ENCODE data around the gene RIMS3.

GRCh38 chr1:40692429-40692895 is 27.0 kb upstream of the RIMS3 start:
- TF ChIP-seq, protein P1, sequence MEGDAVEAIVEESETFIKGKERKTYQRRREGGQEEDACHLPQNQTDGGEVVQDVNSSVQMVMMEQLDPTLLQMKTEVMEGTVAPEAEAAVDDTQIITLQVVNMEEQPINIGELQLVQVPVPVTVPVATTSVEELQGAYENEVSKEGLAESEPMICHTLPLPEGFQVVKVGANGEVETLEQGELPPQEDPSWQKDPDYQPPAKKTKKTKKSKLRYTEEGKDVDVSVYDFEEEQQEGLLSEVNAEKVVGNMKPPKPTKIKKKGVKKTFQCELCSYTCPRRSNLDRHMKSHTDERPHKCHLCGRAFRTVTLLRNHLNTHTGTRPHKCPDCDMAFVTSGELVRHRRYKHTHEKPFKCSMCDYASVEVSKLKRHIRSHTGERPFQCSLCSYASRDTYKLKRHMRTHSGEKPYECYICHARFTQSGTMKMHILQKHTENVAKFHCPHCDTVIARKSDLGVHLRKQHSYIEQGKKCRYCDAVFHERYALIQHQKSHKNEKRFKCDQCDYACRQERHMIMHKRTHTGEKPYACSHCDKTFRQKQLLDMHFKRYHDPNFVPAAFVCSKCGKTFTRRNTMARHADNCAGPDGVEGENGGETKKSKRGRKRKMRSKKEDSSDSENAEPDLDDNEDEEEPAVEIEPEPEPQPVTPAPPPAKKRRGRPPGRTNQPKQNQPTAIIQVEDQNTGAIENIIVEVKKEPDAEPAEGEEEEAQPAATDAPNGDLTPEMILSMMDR (IDR thresholded peaks at IDR 0.05; ENCODE audit: insufficient read depth, low read depth, low read length) = no peak
- no peak for TF ChIP-seq EZH2 (IDR thresholded peaks at IDR 0.05; ENCODE audit: insufficient read depth, low read length)
